CD4-positive, alpha-beta T cell treated with Interleukin-4 for 1 hour (primary cell): ENCODE results near the gene JAKMIP3.

Source experiments
- DNase-seq, 2 donors: peaks; one replicate each; pipeline ENCODE4 v3.0.0-alpha.2; 2020 to 2022

The JAKMIP3 gene

DNA sequence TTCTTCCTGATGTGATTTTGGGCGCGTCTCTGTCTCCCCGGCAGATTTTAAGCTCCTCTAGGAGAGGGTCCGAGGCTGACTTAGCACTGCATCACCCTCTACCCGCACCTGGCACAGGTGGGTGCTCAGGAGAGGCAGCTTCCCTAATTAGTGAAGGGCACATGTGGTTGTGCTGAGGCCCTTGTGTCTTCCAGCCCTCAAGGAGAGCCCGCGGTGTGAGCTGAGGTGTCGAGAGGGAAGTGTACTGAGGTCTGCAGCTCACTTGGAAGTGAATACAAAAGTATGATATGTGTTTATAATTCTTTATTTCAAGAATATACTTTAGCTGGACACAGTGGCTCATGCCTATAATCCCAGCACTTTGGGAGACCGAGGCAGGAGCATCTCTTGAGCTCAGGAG, 20.4 kb upstream of the JAKMIP3 start:
- DNase-seq = no peak

GRCh38 chr10:132047575-132048293, 18.0 kb upstream of the JAKMIP3 start:
- no peak for DNase-seq

- no peak for DNase-seq
These were observed 17.5 kb upstream of the JAKMIP3 start for GRCh38 chr10:132048294-132048667.

GRCh38 chr10:132050191-132050590, 15.6 kb upstream of the JAKMIP3 start:
- no peak for DNase-seq

DNA sequence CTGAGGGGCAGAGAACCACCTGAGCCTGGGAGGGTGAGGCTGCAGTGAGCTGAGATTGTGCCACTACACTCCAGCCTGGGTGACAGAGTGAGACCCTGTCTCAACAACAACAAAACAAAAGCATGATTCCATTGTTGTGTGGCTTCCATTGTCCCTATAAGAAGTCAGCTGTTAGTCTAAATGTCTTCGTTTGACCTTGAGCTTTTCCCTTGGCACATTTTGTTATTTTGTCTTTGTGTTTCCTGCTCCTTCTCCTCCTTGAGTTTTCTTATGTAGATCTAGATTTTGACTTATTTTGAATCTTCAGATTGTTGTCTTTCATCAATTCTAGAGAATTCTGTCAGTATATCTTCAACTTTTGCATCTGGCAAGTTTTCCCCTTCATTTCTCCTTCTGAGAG, 13.6 kb upstream of the JAKMIP3 start:
- no peak for DNase-seq

DNA sequence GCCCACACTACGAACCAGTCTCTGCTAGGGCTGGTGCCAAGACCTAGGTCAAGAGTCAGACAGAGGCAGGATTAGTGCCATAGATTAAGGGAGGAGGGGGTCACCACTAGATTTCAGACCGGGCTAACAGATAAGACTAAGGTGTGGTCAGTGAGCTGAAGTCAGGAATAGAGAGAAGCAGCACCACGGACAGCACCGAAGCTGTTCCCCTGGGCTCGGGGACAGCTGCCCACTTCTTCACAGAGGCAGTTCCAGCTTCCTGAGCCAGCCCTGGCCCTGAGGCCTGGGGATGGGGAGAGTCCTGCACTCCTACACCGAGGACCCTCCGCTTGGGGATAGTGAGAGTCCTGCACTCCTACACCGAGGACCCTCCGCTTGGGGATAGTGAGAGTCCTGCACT, 11.2 kb upstream of the JAKMIP3 start:
- no peak for DNase-seq

DNA sequence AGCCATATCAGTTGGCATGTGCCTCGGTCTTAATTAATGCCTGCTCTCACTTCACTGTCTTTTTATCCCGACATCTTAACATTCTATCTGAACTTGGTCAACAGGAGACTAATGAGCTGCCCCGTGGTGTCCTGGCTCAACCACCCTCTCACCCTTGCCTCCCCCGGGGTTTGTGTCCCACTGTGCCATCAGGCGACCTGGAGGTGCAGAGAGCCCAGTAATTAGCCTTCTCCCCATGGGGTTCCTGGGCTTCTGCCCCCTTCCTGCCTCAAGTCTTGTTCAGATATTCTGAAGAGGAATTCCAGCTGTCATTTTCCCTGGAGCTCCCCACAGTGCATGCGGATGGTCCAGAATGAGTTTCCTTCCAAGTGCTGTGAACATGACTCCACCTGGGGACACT, 10.1 kb upstream of the JAKMIP3 start:
- no peak for DNase-seq

GRCh38 chr10:132056663-132057062, 9.1 kb upstream of the JAKMIP3 start:
- DNase-seq = no peak

DNA sequence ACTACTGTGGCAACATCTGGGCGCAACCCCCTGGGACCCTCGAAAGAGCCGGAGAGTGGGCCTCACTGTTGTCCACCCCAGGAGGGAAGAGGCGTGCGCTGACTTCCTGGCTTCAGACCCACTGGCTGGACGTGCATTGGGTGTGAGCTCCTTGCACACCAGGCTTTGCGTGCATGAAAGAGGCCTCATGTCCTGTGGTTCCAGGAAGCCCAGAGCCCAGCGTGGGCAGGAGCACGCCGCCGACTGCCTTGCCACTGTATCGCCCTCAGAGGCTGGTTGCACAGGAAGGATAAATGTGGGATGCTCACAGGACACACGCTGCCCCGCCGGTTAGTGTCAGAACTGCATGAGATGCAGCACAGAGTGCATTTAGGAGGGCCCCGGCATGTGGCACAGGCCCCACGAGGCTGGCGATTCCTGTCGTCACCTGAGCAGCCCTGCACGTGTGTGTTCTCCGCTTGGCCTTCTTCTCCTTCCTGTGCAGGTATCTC, 8.5 kb upstream of the JAKMIP3 start:
- no peak for DNase-seq

GRCh38 chr10:132058111-132058745, 7.5 kb upstream of the JAKMIP3 start:
- DNase-seq = no peak

DNA sequence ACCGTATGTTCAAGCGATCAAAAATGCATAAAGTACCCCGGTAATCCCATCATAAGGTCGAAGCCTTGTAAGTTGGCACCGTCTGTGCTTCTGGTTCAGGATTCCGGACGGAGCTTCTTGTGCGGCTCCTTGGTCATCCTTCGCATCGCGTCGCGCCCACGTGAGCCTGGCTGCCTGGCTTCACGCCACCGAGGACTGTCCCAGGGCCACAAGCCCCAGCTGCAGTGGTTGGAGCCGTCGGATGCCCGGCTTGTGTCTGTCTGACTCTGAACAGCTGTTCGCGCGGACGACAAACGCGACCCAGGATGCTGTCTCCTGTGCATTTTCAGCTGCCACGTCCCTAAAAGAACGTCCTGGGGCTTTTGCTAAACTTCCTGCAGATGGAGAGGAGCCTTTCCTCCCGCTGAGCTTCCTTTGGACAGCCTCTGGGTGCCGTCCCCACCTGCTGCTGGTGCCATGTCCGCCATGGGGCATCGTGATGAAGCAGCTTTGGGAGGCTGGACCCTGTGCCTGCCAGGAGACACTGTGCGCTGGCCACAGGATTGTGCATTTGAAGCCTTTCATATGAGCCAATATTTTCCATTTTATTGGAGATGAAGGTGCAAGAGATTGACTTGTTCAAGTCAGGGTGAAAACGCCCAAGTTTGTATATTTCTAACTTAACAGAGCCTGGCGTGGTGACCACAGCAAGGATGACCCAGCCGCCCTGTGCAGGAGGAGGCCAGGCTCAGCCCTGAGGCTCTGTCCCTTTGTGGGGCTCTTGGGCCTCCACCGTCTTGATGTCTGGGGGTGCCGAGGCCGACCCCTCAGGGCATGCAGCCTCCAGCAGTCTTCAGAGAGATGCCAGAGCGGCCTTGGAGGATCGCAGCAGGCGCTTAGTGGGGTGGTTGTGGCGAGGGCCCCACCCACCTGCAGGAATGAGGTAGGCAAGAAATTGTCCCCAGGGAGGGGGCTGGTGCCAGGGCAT, 6.7 kb upstream of the JAKMIP3 start:
- no peak for DNase-seq

- DNase-seq = no peak
These were observed 5.8 kb upstream of the JAKMIP3 start for GRCh38 chr10:132059760-132060508.

- DNase-seq = no peak
These were observed 4.7 kb upstream of the JAKMIP3 start for GRCh38 chr10:132061030-132061429.

DNA sequence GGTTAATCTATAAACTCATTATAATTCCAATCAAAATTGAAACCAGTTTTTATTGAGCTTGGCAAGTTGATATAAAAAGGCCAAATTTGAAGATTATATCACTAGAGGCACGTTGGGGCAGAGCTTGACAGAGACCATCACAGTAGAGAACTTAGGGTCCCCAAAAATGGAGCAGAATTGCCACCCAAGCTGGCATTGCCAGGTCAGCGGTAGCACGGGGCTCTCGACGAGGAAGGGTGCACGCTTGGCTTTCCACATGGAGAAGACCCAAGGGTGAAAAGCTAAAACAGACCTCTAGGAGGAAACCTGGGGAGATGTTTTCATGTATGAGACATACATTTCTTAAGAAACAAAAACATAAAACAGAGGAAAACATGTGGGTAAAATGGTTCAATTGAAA, 4.3 kb upstream of the JAKMIP3 start:
- DNase-seq = no peak

GRCh38 chr10:132062116-132062515, 3.6 kb upstream of the JAKMIP3 start:
- DNase-seq = no peak

- DNase-seq = no peak
These were observed 2.9 kb upstream of the JAKMIP3 start for GRCh38 chr10:132062641-132063390.

- DNase-seq = no peak
These were observed 2.3 kb upstream of the JAKMIP3 start for GRCh38 chr10:132063432-132063831.

DNA sequence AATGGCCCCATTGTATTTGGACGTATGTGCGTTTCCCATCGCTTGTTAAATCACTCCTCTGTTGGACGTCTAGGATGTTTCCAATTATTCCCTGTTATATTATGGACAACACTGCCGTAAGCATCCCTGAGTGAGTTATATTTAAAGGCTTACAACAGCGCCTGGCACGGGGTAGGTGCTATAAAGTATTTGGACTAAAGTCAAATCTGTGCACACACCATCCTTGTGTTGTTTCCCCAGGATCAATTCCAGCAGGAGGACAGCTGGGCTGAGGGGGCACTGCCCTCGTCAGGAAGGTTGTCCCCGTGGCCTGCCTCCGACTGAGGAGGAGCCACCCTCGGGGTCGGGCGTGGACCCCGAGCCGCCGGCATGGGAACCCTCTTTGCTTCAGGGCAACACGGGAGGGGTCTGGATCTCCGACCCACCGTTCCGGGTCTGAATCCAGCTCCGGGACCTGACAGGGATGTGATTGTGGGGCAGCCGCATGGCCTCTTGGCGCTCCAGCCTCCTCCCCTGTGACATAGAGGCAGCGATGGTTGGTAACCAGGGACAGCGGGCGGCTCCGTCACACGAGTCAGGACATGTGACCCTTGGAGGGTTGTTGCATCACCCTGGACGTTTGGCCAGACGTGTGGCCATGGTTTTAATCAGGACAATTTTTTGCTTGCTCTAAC, 1.5 kb upstream of the JAKMIP3 start:
- DNase-seq = no peak

- DNase-seq = no peak
These were observed 842 bp upstream of the JAKMIP3 start for GRCh38 chr10:132064771-132065437.

GRCh38 chr10:132066186-132066585, 440 bp downstream of the JAKMIP3 start:
- no peak for DNase-seq

DNA sequence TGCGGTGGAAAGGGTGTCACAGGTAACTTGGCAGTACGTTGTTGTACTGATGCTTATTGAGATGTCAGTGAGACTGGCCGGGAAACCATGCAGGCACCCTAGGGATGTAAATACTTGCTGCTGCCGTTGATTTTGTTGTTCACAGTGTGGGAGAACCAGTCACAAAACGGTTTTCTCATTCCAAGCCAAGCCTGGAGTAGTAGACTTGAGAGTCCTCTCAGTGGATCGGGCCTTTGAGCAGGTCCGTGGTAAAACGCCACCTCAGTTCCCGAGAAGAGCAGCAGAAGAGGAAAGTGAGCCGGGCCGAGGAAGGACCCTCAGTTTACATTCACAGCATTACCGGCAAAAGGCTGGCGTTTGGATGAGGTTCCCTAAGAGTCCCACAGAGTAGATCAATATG, 1.1 kb downstream of the JAKMIP3 start:
- no peak for DNase-seq
